GM21723 (cell line): Measurements from ENCODE around the gene BAIAP3.
A peak's percentile ranks its signal among the peaks of the same experiment; 100 is the strongest.

Experiments
- ATAC-seq: cut with Tn5 transposase; IDR thresholded peaks from one replicate; pipeline ENCODE4 v1.9.1; 2021; ENCODE audit warnings: mild to moderate bottlenecking, moderate library complexity; ENCODE audit not compliant: unreplicated experiment

BAIAP3 gene

DNA sequence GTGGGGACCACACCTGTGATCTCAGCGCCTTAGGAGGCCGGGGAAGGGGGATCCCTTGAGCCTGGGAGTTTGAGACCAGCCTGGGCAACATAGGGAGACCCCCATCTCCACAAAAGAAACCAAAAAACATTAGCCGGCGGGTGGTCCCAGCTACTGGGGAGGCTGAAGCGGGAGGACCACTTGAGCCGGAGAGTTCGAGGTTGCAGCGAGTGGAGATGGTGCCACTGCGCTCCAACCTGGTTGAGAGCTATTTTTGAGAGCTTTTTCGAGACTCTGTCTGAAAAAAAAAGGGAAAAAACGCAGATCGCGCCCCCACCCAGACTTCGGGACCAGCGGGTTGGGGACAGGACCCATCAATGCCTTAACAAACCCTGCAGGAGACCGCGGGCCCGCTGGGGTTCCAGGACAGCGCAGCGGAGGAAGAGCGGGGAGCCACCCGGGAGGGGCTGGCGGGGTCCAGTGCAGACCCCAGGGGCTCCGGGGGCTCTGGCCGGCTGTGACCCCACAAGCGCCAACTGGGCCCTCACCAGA is 762 bp upstream of the BAIAP3 start:
- no peak for ATAC-seq

DNA sequence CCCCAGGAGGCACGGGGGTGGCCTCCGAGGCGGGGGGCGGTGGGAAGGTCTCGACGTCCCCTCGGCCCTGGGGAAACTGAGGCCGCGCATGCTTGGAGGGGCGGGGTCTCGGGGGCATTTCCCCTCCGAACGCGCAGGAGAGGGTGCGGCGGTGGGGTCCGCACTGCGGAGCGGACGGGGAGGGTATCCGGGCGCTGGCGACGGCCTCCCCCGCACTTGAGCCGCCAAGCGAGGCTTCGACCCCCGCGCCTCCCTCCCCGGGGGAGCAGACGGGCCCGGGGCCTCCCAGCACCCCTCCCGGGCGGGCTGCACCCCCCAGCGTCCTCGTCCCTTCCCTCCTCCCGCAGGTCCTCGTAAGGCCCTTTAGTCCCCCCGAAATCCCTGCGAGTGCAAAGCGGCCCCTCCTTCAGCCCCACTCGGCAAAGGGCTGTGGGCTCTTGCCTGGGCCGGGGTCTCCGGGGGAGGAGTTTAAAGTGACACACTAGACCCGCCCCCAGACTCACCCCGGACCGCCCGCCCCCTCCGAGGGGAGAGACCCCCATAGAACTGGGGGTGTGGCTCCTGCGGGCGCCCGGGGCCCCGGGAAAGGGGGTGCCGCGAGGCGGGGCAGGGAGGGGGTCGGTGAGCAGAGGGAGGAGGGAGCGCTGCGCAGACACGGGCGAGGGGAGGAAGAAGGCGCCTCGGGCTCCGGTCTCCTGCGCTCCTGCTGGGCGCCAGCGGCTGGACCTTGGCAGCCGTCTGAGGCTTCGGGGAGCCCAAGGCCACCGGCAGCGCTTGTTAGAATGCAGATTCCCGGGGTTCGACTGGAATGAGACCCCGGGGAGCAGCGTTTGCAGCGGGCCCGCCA is 632 bp downstream of the BAIAP3 start:
- no peak for ATAC-seq

GRCh38 chr16:1334739-1335138 is 1.3 kb downstream of the BAIAP3 start:
- no peak for ATAC-seq

DNA sequence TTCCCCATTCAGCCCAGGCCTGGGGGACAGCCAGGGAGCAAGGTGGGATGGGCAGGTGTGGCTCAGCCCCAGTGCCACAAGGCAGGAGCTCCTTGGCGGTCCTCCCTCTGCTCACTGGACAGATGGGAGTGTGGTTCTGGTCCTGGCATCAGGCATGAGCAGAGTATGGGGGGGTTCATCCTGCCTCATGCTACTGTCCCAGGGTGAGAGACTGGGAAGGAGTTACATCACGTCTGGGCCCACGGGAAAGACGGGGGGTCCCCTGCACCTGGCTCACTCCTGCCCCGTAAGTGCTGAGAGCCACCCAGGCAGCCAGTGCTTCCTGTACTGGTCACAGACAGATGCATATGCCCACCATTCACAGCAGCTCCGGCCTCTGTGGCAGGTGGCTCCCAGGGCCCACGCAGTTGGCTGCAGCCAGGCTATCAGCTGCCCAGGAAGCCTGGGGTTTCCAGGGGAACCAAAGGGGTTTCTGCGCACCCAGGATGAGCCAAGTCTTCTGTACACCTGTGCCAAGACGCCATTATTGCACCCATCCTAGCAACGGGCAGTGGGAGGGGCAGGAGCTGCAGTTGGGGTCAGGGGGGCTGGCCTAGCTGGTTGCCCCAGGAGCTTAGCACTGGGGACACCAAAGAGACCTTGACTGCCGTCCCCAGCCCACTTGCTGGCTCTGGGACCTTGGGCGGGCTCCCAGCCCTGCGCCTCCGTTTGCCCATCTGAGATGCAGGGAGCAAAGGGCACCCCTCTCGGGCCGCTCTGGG is 1.9 kb downstream of the BAIAP3 start:
- no peak for ATAC-seq

DNA sequence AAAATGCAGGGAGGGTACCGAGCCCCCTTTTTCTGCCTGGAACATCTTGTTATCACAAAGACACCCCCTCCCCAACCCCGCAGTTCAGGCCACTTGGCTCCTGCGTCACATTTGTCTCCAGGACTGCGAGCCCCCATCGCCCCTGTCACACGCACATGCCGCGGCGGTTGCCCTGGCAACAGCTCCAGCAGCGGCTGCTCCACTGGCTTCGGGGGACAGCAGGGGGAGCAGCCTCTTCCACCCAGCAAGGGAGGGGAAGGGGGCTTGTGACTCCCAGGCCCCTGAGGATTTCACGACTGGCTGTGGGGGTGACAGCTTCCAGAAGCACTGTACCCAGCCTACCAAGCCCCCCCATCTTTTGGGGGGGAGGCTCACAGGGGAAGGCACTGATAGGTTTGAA is 2.6 kb downstream of the BAIAP3 start:
- ATAC-seq, result no peak

GRCh38 chr16:1336619-1337018 is 3.2 kb downstream of the BAIAP3 start:
- no peak for ATAC-seq

DNA sequence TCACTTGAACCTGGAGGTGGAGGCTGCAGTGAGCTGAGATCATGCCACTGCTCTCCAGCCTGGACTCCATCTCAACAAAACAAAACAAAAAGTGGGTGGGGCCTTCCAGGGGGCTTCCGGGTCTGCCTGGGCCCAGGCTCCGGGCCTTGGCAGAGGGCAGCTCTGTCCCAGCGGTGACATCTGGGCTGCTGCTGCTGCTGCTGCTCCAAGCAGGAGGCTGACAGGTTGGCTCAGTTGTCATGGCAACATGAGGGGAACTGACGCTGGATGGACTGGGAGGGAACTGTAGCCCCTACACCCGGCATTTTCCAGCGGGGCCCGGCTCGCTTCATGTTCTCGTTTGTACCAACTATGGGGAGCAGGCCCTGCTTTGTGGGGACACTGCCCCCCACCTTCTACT is 4.0 kb downstream of the BAIAP3 start:
- no peak for ATAC-seq

- ATAC-seq, result no peak
These were observed 4.8 kb downstream of the BAIAP3 start for GRCh38 chr16:1338119-1338730.

DNA sequence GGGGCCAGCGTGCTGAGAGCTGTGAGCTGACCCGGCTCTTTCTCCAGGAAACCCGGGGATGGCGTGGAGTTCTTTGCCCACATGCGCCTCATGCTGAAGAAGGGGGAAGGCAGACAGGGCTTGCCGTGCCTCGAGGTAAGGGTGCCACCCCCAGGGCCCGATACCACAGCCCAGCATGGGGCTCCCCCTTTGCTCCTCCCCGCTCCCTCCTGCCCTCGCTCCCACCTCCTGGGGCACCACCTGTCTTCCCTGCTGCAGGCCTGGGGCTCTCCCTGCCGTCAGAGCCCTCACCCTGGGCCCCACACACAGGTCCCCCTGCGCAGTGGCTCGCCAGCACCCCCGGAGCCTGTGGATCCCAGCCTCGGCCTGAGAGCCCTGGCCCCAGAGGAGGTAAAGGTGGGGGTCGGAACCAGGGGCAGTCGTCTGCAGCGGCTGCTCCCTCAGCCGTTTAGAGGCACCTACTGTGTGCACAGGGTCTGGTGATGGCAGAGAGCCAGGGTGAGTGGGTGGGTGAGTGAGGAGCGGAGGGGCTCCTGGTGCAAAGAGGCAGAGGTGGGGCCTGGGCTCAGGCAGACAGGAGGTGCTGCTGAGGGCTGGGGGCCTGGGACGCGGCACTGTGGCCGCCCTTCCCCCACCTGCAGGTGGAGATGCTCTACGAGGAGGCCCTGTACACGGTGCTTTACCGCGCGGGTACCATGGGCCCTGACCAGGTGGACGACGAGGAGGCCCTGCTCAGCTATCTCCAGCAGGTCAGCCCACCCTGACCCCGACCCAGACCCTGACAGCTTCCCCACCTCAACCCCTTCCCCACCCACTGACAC is 5.6 kb downstream of the BAIAP3 start:
- ATAC-seq, result no peak

GRCh38 chr16:1340730-1341494 is 7.5 kb downstream of the BAIAP3 start:
- ATAC-seq, result no peak

DNA sequence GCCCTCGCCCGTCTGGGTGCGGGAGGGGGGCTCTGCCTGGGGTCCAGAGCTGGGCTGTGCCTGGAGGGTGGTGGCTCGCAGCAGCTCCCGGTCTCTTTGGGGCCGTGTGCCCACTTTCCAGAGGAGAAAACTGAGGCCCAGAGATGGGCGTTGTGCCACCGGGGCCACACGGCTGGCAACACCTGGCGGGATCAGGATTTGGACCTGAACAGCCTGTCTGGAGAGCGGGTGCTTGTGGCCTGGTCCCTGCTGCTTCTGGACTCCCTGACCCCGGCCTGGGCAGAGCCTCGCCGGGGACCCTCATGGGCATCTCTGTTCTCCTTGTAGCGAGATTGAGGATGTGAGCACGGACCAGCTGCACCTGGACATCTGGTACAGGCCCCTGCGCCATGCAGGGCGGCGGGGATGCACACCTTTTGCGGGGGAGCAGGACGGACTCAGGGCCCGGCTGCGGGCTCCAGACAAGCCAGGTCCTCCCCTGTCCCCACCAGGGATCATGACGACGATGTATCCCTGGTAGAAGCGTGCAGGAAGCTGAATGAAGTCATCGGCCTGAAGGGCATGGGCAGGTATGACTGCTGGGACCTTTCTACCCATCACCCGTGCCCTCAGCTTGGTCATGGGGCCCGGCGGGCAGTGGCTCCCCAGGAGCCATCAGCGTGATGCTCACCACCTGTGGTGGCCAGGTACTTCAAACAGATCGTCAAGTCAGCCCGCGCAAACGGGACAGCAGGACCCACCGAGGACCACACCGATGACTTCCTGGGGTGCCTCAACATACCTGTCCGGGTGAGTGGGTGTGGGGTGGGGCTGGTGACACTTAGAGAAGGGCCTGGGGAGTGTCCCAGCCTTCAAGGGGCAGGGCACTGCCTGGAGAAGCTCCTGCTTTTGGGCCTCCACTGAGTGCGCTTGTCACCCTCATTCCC is 8.3 kb downstream of the BAIAP3 start:
- no peak for ATAC-seq

GRCh38 chr16:1342526-1343427 is 9.3 kb downstream of the BAIAP3 start:
- ATAC-seq, result peak; percentile 79

DNA sequence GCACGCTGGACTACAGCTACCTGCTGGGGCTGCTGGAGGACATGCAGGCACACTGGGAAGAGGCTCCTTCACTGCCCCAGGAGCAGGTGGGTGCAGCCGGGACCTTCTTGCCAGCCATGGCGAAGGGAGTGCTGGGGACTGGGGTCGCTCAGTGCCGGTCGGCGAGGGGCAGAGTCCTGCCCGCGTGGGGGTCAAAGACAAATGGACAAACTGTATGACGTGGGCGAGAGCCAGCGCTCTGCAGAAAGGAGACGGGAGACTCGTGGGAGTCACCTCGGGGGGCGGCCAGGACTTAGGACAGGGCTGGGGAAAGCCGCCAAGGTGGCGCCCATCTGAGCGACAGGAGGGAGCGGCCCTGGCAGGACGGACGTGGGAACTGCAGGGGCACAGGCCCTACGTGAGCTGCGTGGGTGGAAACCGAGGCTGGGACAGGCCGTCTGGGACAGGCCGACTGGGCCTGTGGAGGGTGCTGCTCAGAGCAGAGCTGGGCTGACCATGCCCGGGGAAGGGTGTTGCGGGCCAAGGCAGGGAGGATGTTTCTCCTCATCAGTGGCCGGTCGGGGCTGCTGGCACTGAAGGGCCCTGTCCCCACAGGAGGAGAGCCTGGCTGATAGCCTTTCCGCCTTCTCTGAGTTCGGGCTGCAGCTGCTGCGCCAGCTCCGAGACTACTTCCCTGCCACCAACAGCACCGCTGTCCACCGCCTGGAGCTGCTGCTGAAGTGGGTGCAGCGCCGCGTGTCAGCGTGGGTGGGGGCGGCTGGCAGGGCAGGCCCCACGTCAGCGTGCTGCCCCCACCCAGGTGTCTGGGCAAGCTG is 10.2 kb downstream of the BAIAP3 start:
- no peak for ATAC-seq

GRCh38 chr16:1344499-1344898 is 11.1 kb downstream of the BAIAP3 start:
- no peak for ATAC-seq

GRCh38 chr16:1345087-1345486 is 11.6 kb downstream of the BAIAP3 start:
- no peak for ATAC-seq

DNA sequence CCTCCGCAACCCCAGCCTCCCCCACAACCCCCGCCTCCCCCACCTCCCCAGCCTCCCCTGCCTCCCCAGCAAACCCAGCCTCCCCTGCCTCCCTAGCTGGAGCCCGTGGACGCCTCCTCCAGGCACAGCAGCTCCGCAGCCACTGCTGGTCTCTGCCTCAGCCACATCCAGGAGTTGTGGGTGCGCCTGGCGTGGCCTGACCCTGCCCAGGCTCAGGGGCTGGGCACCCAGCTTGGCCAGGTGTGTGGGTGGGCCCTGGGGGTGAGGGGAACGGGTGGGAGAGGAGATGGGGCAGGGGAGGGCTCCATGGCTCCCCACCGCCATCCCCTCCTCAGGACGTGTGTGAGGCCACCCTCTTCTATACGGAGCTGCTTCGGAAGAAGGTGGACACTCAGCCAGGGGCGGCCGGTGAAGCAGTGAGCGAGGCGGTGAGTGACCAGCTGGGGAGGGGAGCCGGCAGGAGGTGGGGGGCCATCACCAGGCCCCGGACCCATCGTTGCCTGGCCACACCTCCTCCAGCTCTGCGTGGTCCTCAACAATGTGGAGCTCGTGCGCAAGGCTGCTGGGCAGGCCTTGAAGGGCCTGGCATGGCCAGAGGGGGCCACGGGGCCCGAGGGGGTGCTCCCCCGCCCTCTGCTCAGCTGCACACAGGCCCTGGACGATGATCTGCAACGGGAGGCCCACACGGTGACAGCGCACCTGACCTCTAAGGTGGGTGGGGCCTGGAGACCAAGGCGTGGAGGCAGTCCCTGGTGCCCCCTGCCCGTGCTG is 12.4 kb downstream of the BAIAP3 start:
- ATAC-seq, result no peak
